Measurements from ENCODE around the gene NFIB. TPM values are rescaled to one million over a fixed set of nuclear protein-coding genes. Genes with fewer than 3 reads are reported as not detected.

The NFIB gene
- total RNA-seq, 1 experiment from 2014 or later = 35.1 TPM

GRCh38 chr9:14296495-14297113 is 17.3 kb downstream of the NFIB start:
- no TSS peak for BruUV-seq (replicated peaks)
- Histone ChIP-seq H3K27me3 (ENCODE audit: insufficient read depth, low read depth) (no peaks in the 10 kb centered on the region), H3K4me1 (replicated peaks; ENCODE audit: insufficient read depth) (no peaks in the 10 kb centered on the region), H3K4me3 (no peak overlapping the region), H3K27ac (no peak overlapping the region), H3K9me3 (ENCODE audit: insufficient read depth, low read depth) (no peaks in the 10 kb centered on the region), H3K9me2 (ENCODE audit: insufficient read depth) (no peaks in the 10 kb centered on the region), H2AFZ (no peak overlapping the region), H3K79me2 (ENCODE audit: low read depth) (peaks cover 71% of the 10 kb centered on the region), H4K20me1 (ENCODE audit: insufficient read depth) (no peaks in the 10 kb centered on the region), H3K4me2 (no peak overlapping the region), H3F3A (ENCODE audit: insufficient read depth, low read depth) (no peaks in the 10 kb centered on the region), H3K36me3 (ENCODE audit: low read depth) (no peaks in the 10 kb centered on the region)
- intact Hi-C loops (cut with micrococcal nuclease; ENCODE audit: unreplicated experiment) = no loop called here
- POLR2A ChIA-PET (ENCODE audit: unreplicated experiment) = no interaction called here
- CTCF ChIA-PET = no interaction called here
- TF ChIP-seq CTCF (conservative IDR thresholded peaks at IDR 0.05) (no peak), EZH2 (IDR thresholded peaks at IDR 0.05; ENCODE audit: low read depth) (no peak)
- DNase-seq = no peak

- no TSS peak for BruUV-seq (replicated peaks)
- Histone ChIP-seq H3K79me2 (ENCODE audit: low read depth) (peaks cover 56% of the 10 kb centered on the region), H3K9me3 (ENCODE audit: insufficient read depth, low read depth) (no peaks in the 10 kb centered on the region)
Observed at GRCh38 chr9:14294659-14295058, 19.3 kb downstream of the NFIB start.

GRCh38 chr9:14293801-14294200 is 20.1 kb downstream of the NFIB start:
- intact Hi-C loops (cut with micrococcal nuclease; ENCODE audit: unreplicated experiment) = no loop called here
- no peak overlapping the region for H2AFZ ChIP-seq
- H3K4me3 ChIP-seq = no peak overlapping the region
- peaks cover 49% of the 10 kb centered on the region for H3K79me2 ChIP-seq (ENCODE audit: low read depth)
- DNase-seq = no peak
- TF ChIP-seq CTCF (conservative IDR thresholded peaks at IDR 0.05) = no peak
- ChIA-PET POLR2A (ENCODE audit: unreplicated experiment) (no interaction called here), CTCF (no interaction called here)
- BruUV-seq (replicated peaks) = no TSS peak
- H3K4me2 ChIP-seq = no peak overlapping the region
- no peaks in the 10 kb centered on the region for H3K9me2 ChIP-seq (ENCODE audit: insufficient read depth)
- no peak overlapping the region for H3K27ac ChIP-seq
- no peaks in the 10 kb centered on the region for H4K20me1 ChIP-seq (ENCODE audit: insufficient read depth)
- H3F3A ChIP-seq (ENCODE audit: insufficient read depth, low read depth) = no peaks in the 10 kb centered on the region
- no peaks in the 10 kb centered on the region for H3K4me1 ChIP-seq (replicated peaks; ENCODE audit: insufficient read depth)
- no peaks in the 10 kb centered on the region for H3K9me3 ChIP-seq (ENCODE audit: insufficient read depth, low read depth)
- H3K27me3 ChIP-seq (ENCODE audit: insufficient read depth, low read depth) = no peaks in the 10 kb centered on the region
- H3K36me3 ChIP-seq (ENCODE audit: low read depth) = no peaks in the 10 kb centered on the region

More at GRCh38 chr9:14294659-14295058, 19.3 kb downstream of the NFIB start:
- ChIA-PET POLR2A (ENCODE audit: unreplicated experiment) (interaction anchor here (0.6 kb wide), 1 partner anchor 231 kb away, joined by 4 read pairs; no protein-coding TSS in a partner anchor), CTCF (no interaction called here)
- H3K9me2 ChIP-seq (ENCODE audit: insufficient read depth) = no peaks in the 10 kb centered on the region
- H3K36me3 ChIP-seq (ENCODE audit: low read depth) = no peaks in the 10 kb centered on the region
- H3K4me3 ChIP-seq = no peak overlapping the region
- H3K27ac ChIP-seq = no peak overlapping the region
- no peaks in the 10 kb centered on the region for H3K27me3 ChIP-seq (ENCODE audit: insufficient read depth, low read depth)
- H3F3A ChIP-seq (ENCODE audit: insufficient read depth, low read depth) = no peaks in the 10 kb centered on the region
- H2AFZ ChIP-seq = no peak overlapping the region
- TF ChIP-seq CTCF (conservative IDR thresholded peaks at IDR 0.05) (no peak), EZH2 (IDR thresholded peaks at IDR 0.05; ENCODE audit: low read depth) (no peak)
- no peak for DNase-seq
- no peaks in the 10 kb centered on the region for H3K4me1 ChIP-seq (replicated peaks; ENCODE audit: insufficient read depth)
- H3K4me2 ChIP-seq = no peak overlapping the region
- no peaks in the 10 kb centered on the region for H4K20me1 ChIP-seq (ENCODE audit: insufficient read depth)
- intact Hi-C loops (cut with micrococcal nuclease; ENCODE audit: unreplicated experiment) = no loop called here

Measured in PC-9 (cell line).